Ishikawa (cell line): ENCODE measurements around the gene ATF6.

ENCODE experiments used
- CEBPB ChIP-seq: IDR thresholded peaks from 2 replicates; pipeline ENCODE4 v1.6.1; 2012
- CREB1 ChIP-seq: IDR thresholded peaks from 2 replicates; pipeline ENCODE4 v1.6.1; 2012; ENCODE audit warnings: low read depth
- EP300 ChIP-seq: IDR thresholded peaks from 2 replicates; pipeline ENCODE4 v1.6.1; 2012; ENCODE audit warnings: borderline replicate concordance
- FOXM1 ChIP-seq: IDR thresholded peaks from 2 replicates; pipeline ENCODE4 v1.6.1; 2012; ENCODE audit warnings: low read depth, borderline replicate concordance
- NFIC ChIP-seq: IDR thresholded peaks from 2 replicates; pipeline ENCODE4 v1.6.1; 2012
- RAD21 ChIP-seq: IDR thresholded peaks from 2 replicates; pipeline ENCODE4 v1.6.1; 2012; ENCODE audit warnings: low read depth
- TAF1 ChIP-seq: IDR thresholded peaks from 2 replicates; pipeline ENCODE4 v1.6.1; 2012; ENCODE audit warnings: low read depth, mild to moderate bottlenecking
- TCF12 ChIP-seq: IDR thresholded peaks from 2 replicates; pipeline ENCODE4 v1.6.1; 2012; ENCODE audit warnings: low read depth
- TEAD4 ChIP-seq: IDR thresholded peaks from 2 replicates; pipeline ENCODE4 v1.6.1; 2012
- YY1 ChIP-seq: IDR thresholded peaks from 2 replicates; pipeline ENCODE4 v1.6.1; 2012; ENCODE audit warnings: low read depth
- ZBTB7A ChIP-seq: IDR thresholded peaks from 2 replicates; pipeline ENCODE4 v1.6.1; 2012; ENCODE audit warnings: low read depth
- TF ChIP-seq, protein P1 (sequence below): IDR thresholded peaks from 2 replicates; pipeline ENCODE4 v1.6.1; 2012
- TF ChIP-seq, protein P2 (sequence below): IDR thresholded peaks from 2 replicates; pipeline ENCODE4 v1.6.1; 2012
- TF ChIP-seq, protein P3 (sequence below): IDR thresholded peaks from 2 replicates; pipeline ENCODE4 v1.6.1; 2012; ENCODE audit warnings: low read depth, mild to moderate bottlenecking

ATF6 gene

DNA sequence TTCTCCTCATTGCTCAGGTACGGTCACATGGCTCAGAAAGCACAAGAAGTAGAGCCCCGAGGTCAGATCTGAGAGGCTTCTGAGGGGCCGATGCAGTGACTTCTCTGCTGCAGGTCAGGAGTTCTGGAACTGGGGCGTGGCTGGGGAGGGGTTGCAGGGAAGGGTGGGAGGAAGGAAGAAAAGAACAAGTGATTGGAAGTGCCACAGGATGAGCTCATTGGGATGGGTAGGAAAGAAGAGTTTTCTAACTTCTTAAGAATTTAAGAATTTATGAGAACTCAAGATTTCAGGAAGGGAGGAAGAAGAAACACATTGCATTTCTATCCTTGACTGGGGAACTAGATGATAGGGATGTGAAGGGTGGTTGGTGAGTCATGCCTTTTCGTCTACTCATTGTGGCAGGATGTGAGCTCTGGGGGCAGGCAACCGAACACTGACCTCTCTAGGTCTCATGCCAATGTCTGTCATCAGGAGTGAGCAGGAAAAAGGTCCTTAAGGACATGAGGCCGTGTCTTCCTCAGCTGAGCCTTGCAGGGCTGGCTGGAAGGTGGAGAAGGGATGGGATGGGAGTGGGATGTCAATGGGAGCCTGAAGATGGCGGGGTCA, 44.3 kb upstream of the ATF6 start:
- no peak for TF ChIP-seq CREB1
- no peak for TF ChIP-seq FOXM1
- no peak for TF ChIP-seq EP300
- no peak for TF ChIP-seq TEAD4
- TF ChIP-seq YY1: no peak

DNA sequence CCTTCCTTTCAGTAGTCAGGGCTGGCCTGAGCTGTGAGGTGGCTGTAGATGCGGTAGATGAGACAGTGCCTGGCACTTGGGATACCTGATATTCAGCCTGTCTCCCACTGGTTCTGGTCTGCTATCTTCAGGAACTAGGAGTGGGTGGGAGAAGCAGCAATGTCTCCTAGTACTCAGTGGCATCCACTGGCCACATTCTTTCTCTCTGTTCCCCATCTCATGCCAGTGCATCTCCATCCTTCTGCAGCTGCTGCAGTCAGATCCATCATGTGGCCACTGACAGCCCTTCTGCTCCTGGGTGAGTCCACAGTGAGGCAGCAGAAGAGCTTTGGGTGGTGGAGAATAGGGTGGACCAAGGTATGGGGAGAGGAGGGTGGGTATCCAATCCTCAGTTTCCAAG, 43.7 kb upstream of the ATF6 start:
- TF ChIP-seq TAF1 (no peak), ZBTB7A (no peak), CREB1 (no peak), EP300 (no peak)

DNA sequence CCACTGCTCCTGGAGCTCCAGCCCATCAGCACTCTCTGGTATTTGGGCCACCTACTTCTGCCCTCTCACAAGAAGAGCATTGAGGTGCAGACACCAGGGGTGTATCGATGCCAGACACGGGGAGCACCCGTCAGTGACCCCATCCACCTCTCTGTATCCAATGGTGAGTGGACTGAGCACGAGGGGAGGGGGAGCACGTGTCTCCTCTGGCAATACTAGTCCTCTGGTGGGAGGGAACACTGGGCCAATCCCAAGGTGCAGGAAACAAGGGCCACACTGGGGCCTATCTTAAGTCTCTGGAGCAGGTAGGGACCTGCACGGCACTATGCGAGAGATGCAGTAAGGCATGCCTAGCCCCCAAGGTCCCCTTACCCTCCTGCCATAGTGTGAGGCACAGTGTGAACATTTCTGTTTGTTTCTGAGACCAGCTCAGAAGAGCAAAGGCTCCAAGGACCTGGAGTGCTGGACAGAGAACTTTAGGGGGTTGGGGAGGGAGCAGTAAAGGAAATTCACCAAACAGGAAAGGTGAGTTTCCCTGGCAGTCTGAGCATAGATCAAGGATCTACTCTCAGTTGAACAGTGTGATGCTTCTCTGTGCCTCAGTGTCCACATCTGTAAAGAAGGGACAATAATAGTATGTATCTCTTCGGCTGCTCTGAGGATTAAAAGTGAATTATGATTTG, 42.5 kb upstream of the ATF6 start:
- TF ChIP-seq, protein P1, sequence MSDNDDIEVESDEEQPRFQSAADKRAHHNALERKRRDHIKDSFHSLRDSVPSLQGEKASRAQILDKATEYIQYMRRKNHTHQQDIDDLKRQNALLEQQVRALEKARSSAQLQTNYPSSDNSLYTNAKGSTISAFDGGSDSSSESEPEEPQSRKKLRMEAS: peak; percentile 16; the same call in 1 of the 2 replicates
- TF ChIP-seq, protein P2, sequence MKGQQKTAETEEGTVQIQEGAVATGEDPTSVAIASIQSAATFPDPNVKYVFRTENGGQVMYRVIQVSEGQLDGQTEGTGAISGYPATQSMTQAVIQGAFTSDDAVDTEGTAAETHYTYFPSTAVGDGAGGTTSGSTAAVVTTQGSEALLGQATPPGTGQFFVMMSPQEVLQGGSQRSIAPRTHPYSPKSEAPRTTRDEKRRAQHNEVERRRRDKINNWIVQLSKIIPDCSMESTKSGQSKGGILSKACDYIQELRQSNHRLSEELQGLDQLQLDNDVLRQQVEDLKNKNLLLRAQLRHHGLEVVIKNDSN: no peak
- no peak for TF ChIP-seq TEAD4
- TF ChIP-seq, protein P3, sequence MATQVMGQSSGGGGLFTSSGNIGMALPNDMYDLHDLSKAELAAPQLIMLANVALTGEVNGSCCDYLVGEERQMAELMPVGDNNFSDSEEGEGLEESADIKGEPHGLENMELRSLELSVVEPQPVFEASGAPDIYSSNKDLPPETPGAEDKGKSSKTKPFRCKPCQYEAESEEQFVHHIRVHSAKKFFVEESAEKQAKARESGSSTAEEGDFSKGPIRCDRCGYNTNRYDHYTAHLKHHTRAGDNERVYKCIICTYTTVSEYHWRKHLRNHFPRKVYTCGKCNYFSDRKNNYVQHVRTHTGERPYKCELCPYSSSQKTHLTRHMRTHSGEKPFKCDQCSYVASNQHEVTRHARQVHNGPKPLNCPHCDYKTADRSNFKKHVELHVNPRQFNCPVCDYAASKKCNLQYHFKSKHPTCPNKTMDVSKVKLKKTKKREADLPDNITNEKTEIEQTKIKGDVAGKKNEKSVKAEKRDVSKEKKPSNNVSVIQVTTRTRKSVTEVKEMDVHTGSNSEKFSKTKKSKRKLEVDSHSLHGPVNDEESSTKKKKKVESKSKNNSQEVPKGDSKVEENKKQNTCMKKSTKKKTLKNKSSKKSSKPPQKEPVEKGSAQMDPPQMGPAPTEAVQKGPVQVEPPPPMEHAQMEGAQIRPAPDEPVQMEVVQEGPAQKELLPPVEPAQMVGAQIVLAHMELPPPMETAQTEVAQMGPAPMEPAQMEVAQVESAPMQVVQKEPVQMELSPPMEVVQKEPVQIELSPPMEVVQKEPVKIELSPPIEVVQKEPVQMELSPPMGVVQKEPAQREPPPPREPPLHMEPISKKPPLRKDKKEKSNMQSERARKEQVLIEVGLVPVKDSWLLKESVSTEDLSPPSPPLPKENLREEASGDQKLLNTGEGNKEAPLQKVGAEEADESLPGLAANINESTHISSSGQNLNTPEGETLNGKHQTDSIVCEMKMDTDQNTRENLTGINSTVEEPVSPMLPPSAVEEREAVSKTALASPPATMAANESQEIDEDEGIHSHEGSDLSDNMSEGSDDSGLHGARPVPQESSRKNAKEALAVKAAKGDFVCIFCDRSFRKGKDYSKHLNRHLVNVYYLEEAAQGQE: peak; percentile 83

DNA sequence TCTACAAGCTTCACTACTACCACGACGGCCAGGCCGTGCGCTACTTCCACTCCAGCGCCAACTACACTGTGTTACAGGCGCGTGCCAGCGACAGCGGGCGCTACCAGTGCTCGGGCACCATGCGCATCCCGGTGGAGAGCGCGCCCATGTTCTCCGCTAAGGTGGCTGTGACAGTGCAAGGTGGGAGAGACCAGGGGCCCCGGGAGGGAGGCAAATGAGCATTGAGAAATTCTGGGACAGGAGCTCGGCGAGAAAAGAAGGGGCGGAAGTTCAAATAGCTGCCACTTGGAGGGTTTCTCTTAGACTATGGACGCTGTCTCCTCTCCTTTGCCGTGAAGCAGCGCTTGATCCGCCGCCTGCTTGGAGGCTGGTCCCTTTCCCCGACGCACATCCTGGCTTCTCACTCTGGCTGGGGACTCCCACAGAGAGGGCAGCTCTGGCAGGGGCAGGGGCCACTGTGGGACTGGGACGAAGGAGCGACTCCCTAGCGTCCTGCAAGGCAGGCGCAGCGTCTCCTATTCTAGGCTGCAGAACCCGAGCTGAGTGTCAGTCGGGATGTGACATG, 40.1 kb upstream of the ATF6 start:
- TF ChIP-seq TEAD4 (no peak), TAF1 (no peak), TCF12 (no peak), FOXM1 (no peak), NFIC (no peak), ZBTB7A (no peak), CEBPB (no peak), YY1 (no peak; the same call in 1 of the 2 replicates), RAD21 (no peak)
- TF ChIP-seq, protein P2: no peak
- TF ChIP-seq, protein P3: no peak
- TF ChIP-seq, protein P1: no peak

DNA sequence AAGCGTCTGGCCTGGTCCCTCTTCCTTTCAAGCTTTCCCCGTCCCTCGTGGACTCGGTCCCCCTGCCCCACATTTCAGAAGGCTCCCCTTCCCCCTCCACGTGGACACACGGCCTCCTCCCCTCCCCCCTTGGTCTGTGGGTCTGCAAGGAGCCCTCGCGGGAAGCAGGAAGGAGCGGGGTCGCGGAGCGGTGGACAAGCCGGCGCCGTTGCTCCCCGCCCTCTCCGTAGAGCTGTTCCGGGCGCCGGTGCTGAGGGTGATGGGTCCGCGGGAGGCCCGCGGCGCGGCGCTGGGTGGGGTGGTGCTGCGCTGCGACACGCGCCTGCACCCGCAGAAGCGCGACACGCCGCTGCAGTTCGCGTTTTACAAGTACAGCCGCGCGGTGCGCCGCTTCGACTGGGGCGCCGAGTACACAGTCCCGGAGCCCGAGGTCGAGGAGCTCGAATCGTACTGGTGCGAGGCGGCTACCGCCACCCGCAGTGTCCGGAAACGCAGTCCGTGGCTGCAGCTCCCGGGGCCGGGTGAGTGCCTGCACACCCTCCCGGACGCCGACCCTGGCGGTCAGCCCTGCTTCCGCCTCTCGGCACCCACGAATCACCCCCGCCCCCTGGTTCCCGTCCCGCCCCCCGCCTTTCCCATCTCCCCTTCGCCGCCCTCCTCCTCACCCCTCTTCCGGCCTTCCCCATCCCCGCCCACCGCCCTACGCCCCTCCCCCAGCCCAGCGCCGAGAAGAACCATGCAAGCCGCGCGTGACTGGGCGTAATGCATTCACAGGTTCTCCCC, 39.5 kb upstream of the ATF6 start:
- TF ChIP-seq YY1: peak; percentile 25; the same call in 1 of the 2 replicates
- no peak for TF ChIP-seq EP300
- no peak for TF ChIP-seq TCF12
- TF ChIP-seq, protein P1: peak; percentile 28
- TF ChIP-seq ZBTB7A: peak; percentile 79; the same call in 1 of the 2 replicates
- TF ChIP-seq TAF1: peak; percentile 58; the same call in 1 of the 2 replicates
- no peak for TF ChIP-seq CEBPB
- TF ChIP-seq, protein P3: peak; percentile 58
